ENCODE data around the gene TCF4. TPM values are rescaled to one million over a fixed set of nuclear protein-coding genes. Genes with fewer than 3 reads are reported as not detected.
A peak's percentile ranks its signal among the peaks of the same experiment; 100 is the strongest.

TCF4 gene
- total RNA-seq, 1 donor from 2014 or later, result 175 TPM

DNA sequence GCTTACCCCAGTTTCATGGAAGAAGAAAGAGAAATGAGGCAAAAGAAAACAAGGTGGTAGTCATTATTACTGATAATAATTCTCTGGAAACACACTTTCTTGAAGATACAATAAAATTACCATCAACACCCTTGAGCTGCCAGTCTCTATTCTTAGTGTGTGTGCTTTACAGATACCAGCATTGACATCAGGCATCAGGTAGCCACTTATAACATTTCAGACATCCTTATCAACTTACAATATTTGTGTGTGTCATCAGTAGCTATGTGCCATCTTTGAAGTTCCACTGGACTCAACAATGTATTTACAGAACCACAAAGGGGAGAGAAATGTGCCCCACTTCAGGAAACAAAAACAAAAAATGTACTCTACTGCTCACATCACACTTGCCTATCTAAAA is 62.1 kb downstream of the TCF4 start:
- Mint-ChIP-seq H3K36me3 (ENCODE audit: low read depth, unreplicated experiment) (no peaks in the 10 kb centered on the region), H3K27ac (ENCODE audit: unreplicated experiment) (no peak overlapping the region), H3K9me3 (ENCODE audit: unreplicated experiment) (no peaks in the 10 kb centered on the region), H3K27me3 (ENCODE audit: unreplicated experiment) (no peaks in the 10 kb centered on the region), H3K4me1 (ENCODE audit: unreplicated experiment) (peaks cover 39% of the 10 kb centered on the region), H3K4me3 (ENCODE audit: unreplicated experiment) (no peak overlapping the region)
- TF ChIP-seq, protein P1, sequence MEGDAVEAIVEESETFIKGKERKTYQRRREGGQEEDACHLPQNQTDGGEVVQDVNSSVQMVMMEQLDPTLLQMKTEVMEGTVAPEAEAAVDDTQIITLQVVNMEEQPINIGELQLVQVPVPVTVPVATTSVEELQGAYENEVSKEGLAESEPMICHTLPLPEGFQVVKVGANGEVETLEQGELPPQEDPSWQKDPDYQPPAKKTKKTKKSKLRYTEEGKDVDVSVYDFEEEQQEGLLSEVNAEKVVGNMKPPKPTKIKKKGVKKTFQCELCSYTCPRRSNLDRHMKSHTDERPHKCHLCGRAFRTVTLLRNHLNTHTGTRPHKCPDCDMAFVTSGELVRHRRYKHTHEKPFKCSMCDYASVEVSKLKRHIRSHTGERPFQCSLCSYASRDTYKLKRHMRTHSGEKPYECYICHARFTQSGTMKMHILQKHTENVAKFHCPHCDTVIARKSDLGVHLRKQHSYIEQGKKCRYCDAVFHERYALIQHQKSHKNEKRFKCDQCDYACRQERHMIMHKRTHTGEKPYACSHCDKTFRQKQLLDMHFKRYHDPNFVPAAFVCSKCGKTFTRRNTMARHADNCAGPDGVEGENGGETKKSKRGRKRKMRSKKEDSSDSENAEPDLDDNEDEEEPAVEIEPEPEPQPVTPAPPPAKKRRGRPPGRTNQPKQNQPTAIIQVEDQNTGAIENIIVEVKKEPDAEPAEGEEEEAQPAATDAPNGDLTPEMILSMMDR (IDR thresholded peaks at IDR 0.05; ENCODE audit: unreplicated experiment), result no peak
- no peak for DNase-seq (ENCODE audit: low spot score)

DNA sequence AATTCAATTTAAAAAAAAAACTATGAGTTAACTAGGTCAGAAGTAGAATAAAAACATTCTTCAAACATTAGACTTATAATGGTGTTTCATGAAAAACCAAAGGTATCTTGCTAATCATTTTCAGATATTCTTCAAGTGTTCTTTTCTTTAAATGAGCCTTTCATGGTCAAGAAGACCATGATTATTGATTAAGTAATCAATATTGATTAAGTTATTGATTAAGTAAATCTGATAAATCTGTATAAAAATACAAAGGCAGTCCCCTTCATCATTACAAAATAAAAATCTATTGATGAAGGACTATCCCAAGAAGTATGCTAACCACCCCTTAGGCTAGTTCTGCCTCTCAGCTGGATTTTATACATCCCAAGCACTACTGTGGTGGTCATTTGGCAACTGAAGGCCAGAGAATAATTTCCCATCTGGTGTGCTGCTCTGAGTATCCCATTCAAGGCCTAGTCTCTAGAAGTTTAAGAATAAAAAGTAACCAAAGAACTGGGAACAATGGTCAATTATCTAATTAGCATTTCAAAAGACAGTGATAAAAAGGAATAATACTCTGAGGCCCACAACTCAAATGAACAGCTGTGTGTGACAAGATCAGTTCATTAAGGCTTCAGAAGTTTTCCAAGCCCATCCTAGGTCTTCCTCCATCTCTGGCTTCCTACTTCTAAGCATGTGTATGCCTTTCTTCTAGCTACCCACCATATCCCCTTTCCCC is 63.5 kb downstream of the TCF4 start:
- no peak overlapping the region for H3K4me3 Mint-ChIP-seq (ENCODE audit: unreplicated experiment)
- peaks cover 36% of the 10 kb centered on the region for H3K4me1 Mint-ChIP-seq (ENCODE audit: unreplicated experiment)
- no peak for DNase-seq (ENCODE audit: low spot score)
- H3K36me3 Mint-ChIP-seq (ENCODE audit: low read depth, unreplicated experiment), result no peaks in the 10 kb centered on the region
- TF ChIP-seq, protein P1 (IDR thresholded peaks at IDR 0.05; ENCODE audit: unreplicated experiment), result no peak
- H3K27ac Mint-ChIP-seq (ENCODE audit: unreplicated experiment), result no peak overlapping the region
- no peaks in the 10 kb centered on the region for H3K9me3 Mint-ChIP-seq (ENCODE audit: unreplicated experiment)
- H3K27me3 Mint-ChIP-seq (ENCODE audit: unreplicated experiment), result no peaks in the 10 kb centered on the region

DNA sequence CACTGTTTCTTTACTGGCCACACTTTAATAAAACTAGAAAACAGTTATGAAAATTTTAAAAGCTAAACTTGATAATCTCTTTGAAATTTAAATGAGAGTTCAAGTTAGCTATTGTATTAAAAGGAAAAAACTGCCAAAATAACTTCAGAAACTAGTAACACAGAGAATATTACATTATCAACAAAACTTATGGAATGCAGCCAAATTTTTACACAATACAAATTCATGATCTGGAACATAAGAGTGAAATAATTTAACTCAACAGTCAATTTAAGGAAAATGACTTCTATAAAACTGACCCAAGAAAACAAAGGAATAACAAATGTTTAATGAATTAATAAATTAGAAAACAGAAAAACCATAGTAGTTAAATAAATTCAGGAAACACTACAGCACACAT is 65.0 kb downstream of the TCF4 start:
- Mint-ChIP-seq H3K27me3 (ENCODE audit: unreplicated experiment) (no peaks in the 10 kb centered on the region), H3K27ac (ENCODE audit: unreplicated experiment) (peak overlapping the region; percentile 78), H3K36me3 (ENCODE audit: low read depth, unreplicated experiment) (no peaks in the 10 kb centered on the region), H3K4me1 (ENCODE audit: unreplicated experiment) (peaks cover 38% of the 10 kb centered on the region), H3K4me3 (ENCODE audit: unreplicated experiment) (no peak overlapping the region), H3K9me3 (ENCODE audit: unreplicated experiment) (no peaks in the 10 kb centered on the region)
- DNase-seq (ENCODE audit: low spot score), result no peak
- TF ChIP-seq, protein P1 (IDR thresholded peaks at IDR 0.05; ENCODE audit: unreplicated experiment), result no peak

DNA sequence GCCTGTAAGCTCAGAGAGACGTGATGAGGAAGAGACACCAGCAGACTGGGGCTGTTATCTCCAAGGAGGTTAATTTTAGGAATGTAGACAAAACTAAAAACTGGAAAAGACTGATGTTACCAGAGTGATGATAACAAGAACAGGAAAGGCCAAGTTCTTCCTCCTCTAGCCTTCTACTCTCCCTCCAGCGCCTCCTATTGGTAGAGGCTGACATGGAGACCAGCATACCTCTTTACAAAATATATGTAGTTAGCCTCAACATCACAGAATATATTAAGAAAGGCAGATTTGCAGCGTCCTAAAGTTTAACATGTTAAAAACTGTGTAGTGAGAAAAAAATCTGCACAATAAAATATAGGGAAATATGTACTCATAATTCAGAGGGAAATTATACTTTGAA is 66.0 kb downstream of the TCF4 start:
- Mint-ChIP-seq H3K27me3 (ENCODE audit: unreplicated experiment) (no peaks in the 10 kb centered on the region), H3K27ac (ENCODE audit: unreplicated experiment) (peak overlapping the region; percentile 58), H3K4me3 (ENCODE audit: unreplicated experiment) (no peak overlapping the region), H3K4me1 (ENCODE audit: unreplicated experiment) (peaks cover 30% of the 10 kb centered on the region), H3K9me3 (ENCODE audit: unreplicated experiment) (no peaks in the 10 kb centered on the region), H3K36me3 (ENCODE audit: low read depth, unreplicated experiment) (no peaks in the 10 kb centered on the region)
- DNase-seq (ENCODE audit: low spot score), result peak; percentile 59
- TF ChIP-seq, protein P1 (IDR thresholded peaks at IDR 0.05; ENCODE audit: unreplicated experiment), result peak; percentile 62

DNA sequence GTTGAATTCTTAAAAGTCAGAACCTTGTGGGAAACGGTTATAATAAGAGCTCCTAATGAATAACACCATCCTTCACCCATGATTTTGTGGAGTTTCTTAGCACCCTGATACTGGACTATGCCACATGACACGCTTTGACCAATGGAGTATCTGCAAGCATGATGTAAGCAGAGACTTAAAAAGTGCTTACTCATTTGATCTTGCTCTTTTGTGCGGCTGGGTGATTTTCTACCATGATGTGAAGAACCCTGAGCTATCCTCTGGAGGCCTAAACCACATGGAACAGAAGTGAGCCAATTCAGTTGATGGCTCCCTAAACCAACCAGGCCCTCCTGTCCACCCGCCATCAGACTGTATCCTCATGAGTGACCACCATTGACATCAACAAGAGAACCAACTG is 70.9 kb downstream of the TCF4 start:
- Mint-ChIP-seq H3K4me3 (ENCODE audit: unreplicated experiment) (no peak overlapping the region), H3K27ac (ENCODE audit: unreplicated experiment) (no peak overlapping the region), H3K4me1 (ENCODE audit: unreplicated experiment) (peaks cover 20% of the 10 kb centered on the region), H3K27me3 (ENCODE audit: unreplicated experiment) (no peaks in the 10 kb centered on the region), H3K9me3 (ENCODE audit: unreplicated experiment) (no peaks in the 10 kb centered on the region), H3K36me3 (ENCODE audit: low read depth, unreplicated experiment) (no peaks in the 10 kb centered on the region)
- DNase-seq (ENCODE audit: low spot score), result no peak
- TF ChIP-seq, protein P1 (IDR thresholded peaks at IDR 0.05; ENCODE audit: unreplicated experiment), result no peak

Data from endothelial cell (in vitro differentiated cells).